SJCRH30 (cell line): Measurements from ENCODE around the gene NDUFA1. TPM values are rescaled to one million over a fixed set of nuclear protein-coding genes. Genes with fewer than 3 reads are reported as not detected.
A peak's percentile ranks its signal among the peaks of the same experiment; 100 is the strongest.
"Not testable (repeated sequence)": the region's sequence is repeated elsewhere in the genome, so short reads cannot be mapped to it uniquely, and the experiment has no call there.

Experiments used
- DNase-seq, 2 experiments: peaks; one replicate each; pipeline ENCODE4 v3.0.0-alpha.2; 2015 to 2020
- H3K27ac ChIP-seq: fragments of 250-450 bp; sonication (Bioruptor Pico); 2 replicates; pipeline ENCODE4 v1.5.1; 2020; ENCODE audit warnings: mild to moderate bottlenecking, moderate library complexity
- H3K27me3 ChIP-seq: fragments of 250-450 bp; sonication (Bioruptor Pico); 2 replicates; pipeline ENCODE4 v1.5.1; 2020; ENCODE audit warnings: mild to moderate bottlenecking, moderate library complexity
- H3K36me3 ChIP-seq: fragments of 250-450 bp; sonication (Bioruptor Pico); 2 replicates; pipeline ENCODE4 v1.5.1; 2020; ENCODE audit warnings: mild to moderate bottlenecking, moderate library complexity
- H3K4me1 ChIP-seq: fragments of 250-450 bp; sonication (Bioruptor Pico); 2 replicates; pipeline ENCODE4 v1.5.1; 2020; ENCODE audit warnings: mild to moderate bottlenecking, moderate library complexity
- H3K4me3 ChIP-seq: fragments of 250-450 bp; sonication (Bioruptor Pico); 2 replicates; pipeline ENCODE4 v1.5.1; 2020; ENCODE audit warnings: mild to moderate bottlenecking, moderate library complexity
- H3K9me3 ChIP-seq: fragments of 250-450 bp; sonication (Bioruptor Pico); replicated peaks from 2 replicates; pipeline ENCODE4 v1.5.1; 2020; ENCODE audit warnings: mild to moderate bottlenecking, moderate library complexity
- total RNA-seq: library from RNA; depleted of rRNA; stranded (reverse); fragments of >200 nt; shearing (Covaris generic); gene quantifications from 2 replicates; pipeline ENCODE4 v1.2.3, GENCODE V29; 2014; rRNA removed

NDUFA1 gene
- 278 and 293 TPM in 2 replicates for total RNA-seq

GRCh38 chrX:119871599-119872395, at the start of gene NDUFA1, which contains the start of gene RNF113A:
NDUFA1 (plus strand) TSS chrX:119871832; CDS start chrX:119871912, 80 bp downstream.
RNF113A (minus strand) TSS chrX:119871733; CDS start chrX:119871613, 120 bp downstream.
- Histone ChIP-seq H3K36me3 (peaks cover 17% of the 10 kb centered on the region), H3K9me3 (no peaks in the 10 kb centered on the region), H3K27me3 (no peaks in the 10 kb centered on the region), H3K4me3 (peak within 1 kb of the TSS; percentile 84), H3K27ac (peak within 1 kb of the TSS; percentile 93), H3K4me1 (no peaks in the 10 kb centered on the region)
- peak; percentile 93 to 95 for DNase-seq

GRCh38 chrX:119824221-119824620, 47.4 kb upstream of the NDUFA1 start:
- not testable (repeated sequence) for H3K4me3 ChIP-seq, DNase-seq, H3K9me3 ChIP-seq, H3K27ac ChIP-seq, H3K36me3 ChIP-seq, H3K27me3 ChIP-seq, H3K4me1 ChIP-seq

GRCh38 chrX:119826399-119826959, 45.2 kb upstream of the NDUFA1 start:
- no peaks in the 10 kb centered on the region for H3K9me3 ChIP-seq
- peak in 1 of 2 experiments; percentile 12 for DNase-seq

GRCh38 chrX:119828446-119828845, 43.2 kb upstream of the NDUFA1 start:
- H3K27me3 ChIP-seq: no peaks in the 10 kb centered on the region
- no peak for DNase-seq
- no peak overlapping the region for H3K27ac ChIP-seq
- peaks cover 40% of the 10 kb centered on the region for H3K36me3 ChIP-seq
- H3K9me3 ChIP-seq: no peaks in the 10 kb centered on the region
- no peaks in the 10 kb centered on the region for H3K4me1 ChIP-seq
- H3K4me3 ChIP-seq: no peak overlapping the region

More at GRCh38 chrX:119826399-119826959, 45.2 kb upstream of the NDUFA1 start:
- Histone ChIP-seq H3K27ac (no peak overlapping the region), H3K4me1 (no peaks in the 10 kb centered on the region), H3K4me3 (no peak overlapping the region), H3K27me3 (no peaks in the 10 kb centered on the region), H3K36me3 (peaks cover 20% of the 10 kb centered on the region)

- no peak for DNase-seq
- H3K36me3 ChIP-seq: peaks cover 92% of the 10 kb centered on the region
- no peak overlapping the region for H3K27ac ChIP-seq
- H3K27me3 ChIP-seq: no peaks in the 10 kb centered on the region
- no peaks in the 10 kb centered on the region for H3K4me1 ChIP-seq
- H3K9me3 ChIP-seq: no peaks in the 10 kb centered on the region
- no peak overlapping the region for H3K4me3 ChIP-seq
These were observed 37.7 kb upstream of the NDUFA1 start for GRCh38 chrX:119833905-119834304.

- Histone ChIP-seq H3K36me3 (peaks cover 24% of the 10 kb centered on the region), H3K27ac (peak within 1 kb of the TSS; percentile 77), H3K4me3 (peak within 1 kb of the TSS; percentile 88), H3K27me3 (no peaks in the 10 kb centered on the region), H3K9me3 (no peaks in the 10 kb centered on the region), H3K4me1 (no peaks in the 10 kb centered on the region)
- DNase-seq: peak; percentile 100
These were observed 19.0 kb upstream of the NDUFA1 start, which contains the start of gene UPF3B for GRCh38 chrX:119852382-119853353. UPF3B (minus strand) TSS chrX:119852963; CDS start chrX:119852928, 35 bp downstream.

- Histone ChIP-seq H3K9me3 (no peaks in the 10 kb centered on the region), H3K27ac (peak overlapping the region; percentile 33; the same call in 1 of the 2 replicates), H3K4me3 (peak overlapping the region; percentile 88), H3K4me1 (no peaks in the 10 kb centered on the region), H3K27me3 (0 out of 2 replicates have a peak, but pooled peaks cover 3% of the 10 kb centered on the region), H3K36me3 (peaks cover 18% of the 10 kb centered on the region)
- peak; percentile 24 to 59 for DNase-seq
These were observed 18.2 kb upstream of the NDUFA1 start for GRCh38 chrX:119853444-119853843.

GRCh38 chrX:119870626-119871131, 953 bp upstream of the NDUFA1 start:
- H3K27ac ChIP-seq: peak overlapping the region; percentile 93
- peak; percentile 85 to 89 for DNase-seq

GRCh38 chrX:119871245-119871598, 410 bp upstream of the NDUFA1 start:
- no peaks in the 10 kb centered on the region for H3K27me3 ChIP-seq
- H3K4me1 ChIP-seq: no peaks in the 10 kb centered on the region
- H3K4me3 ChIP-seq: peak overlapping the region; percentile 84
- peaks cover 11% of the 10 kb centered on the region for H3K36me3 ChIP-seq
- no peak for DNase-seq
- H3K9me3 ChIP-seq: no peaks in the 10 kb centered on the region
- peak overlapping the region; percentile 93 for H3K27ac ChIP-seq

More at GRCh38 chrX:119870626-119871131, 953 bp upstream of the NDUFA1 start:
- Histone ChIP-seq H3K27me3 (no peaks in the 10 kb centered on the region), H3K9me3 (no peaks in the 10 kb centered on the region), H3K4me3 (peak overlapping the region; percentile 84), H3K36me3 (peaks cover 8% of the 10 kb centered on the region; the same call in 1 of the 2 replicates), H3K4me1 (no peaks in the 10 kb centered on the region)

- H3K4me3 ChIP-seq: no peak overlapping the region
- no peak overlapping the region for H3K27ac ChIP-seq
- no peak for DNase-seq
- H3K9me3 ChIP-seq: no peaks in the 10 kb centered on the region
- no peaks in the 10 kb centered on the region for H3K4me1 ChIP-seq
- peaks cover 27% of the 10 kb centered on the region for H3K36me3 ChIP-seq
- H3K27me3 ChIP-seq: no peaks in the 10 kb centered on the region
These were observed 7.1 kb downstream of the NDUFA1 start for GRCh38 chrX:119878740-119879139.

- H3K4me1 ChIP-seq: no peaks in the 10 kb centered on the region
- DNase-seq: no peak
- H3K27ac ChIP-seq: no peak overlapping the region
- no peaks in the 10 kb centered on the region for H3K27me3 ChIP-seq
- H3K4me3 ChIP-seq: no peak overlapping the region
- peaks cover 23% of the 10 kb centered on the region for H3K36me3 ChIP-seq
- no peaks in the 10 kb centered on the region for H3K9me3 ChIP-seq
These were observed 8.4 kb downstream of the NDUFA1 start for GRCh38 chrX:119880076-119880475.

GRCh38 chrX:119880552-119881437, 9.2 kb downstream of the NDUFA1 start:
- H3K27me3 ChIP-seq: no peaks in the 10 kb centered on the region
- H3K9me3 ChIP-seq: no peaks in the 10 kb centered on the region
- no peak overlapping the region for H3K27ac ChIP-seq
- DNase-seq: peak; percentile 55 to 78
- no peak overlapping the region for H3K4me3 ChIP-seq
- no peaks in the 10 kb centered on the region for H3K4me1 ChIP-seq
- H3K36me3 ChIP-seq: peaks cover 18% of the 10 kb centered on the region
